ENCODE data around the gene ADAT3.

Gene ADAT3

DNA sequence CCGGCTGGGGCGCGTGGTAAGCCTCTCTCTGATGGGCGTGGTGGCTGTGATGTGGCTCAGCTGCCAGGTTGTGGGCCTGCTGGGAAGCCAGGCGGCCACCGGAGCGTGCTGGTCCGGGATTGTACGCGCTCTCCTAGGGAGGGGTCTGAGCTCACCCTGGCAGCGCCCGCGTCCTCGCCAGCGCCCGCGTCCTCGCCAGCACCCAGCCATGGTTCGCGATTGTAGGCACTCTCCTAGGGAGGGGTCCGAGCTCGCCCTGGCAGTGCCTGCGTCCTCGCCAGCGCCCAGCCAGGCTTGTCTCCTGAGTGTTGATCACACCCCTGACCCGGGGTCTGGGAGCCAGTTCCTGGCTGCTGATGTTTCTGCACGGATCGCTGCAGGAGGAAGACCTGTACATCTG is 13.8 kb downstream of the ADAT3 start:
- H3K4me3 ChIP-seq (ENCODE audit: control insufficient read depth, low read depth, low read length), result no peak overlapping the region
- DNase-seq (ENCODE audit: low read depth), result no peak
- TF ChIP-seq CTCF (conservative IDR thresholded peaks at IDR 0.05; ENCODE audit: control insufficient read depth, insufficient read depth, low read depth, low read length), result no peak

DNA sequence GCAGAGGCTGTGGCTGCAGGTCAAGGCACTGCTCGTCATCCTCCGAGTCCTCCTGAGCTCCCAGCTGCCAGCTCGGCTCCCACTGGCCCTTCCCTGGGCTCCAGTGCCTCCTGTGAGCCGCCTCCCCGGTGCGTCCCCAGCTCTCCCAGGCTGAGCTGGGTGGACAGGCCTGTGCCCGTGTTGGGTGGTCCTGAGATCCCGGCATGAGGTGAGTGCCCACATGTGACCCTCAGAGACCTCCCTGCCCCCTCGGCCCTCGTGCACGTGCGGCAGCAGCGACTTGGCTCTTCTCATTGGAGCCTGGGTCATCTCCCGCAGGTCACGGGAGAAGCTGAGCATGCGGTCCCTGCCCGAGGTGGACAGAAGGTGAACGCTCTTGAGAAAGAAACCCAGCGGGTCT is 15.4 kb downstream of the ADAT3 start:
- no peak overlapping the region for H3K4me3 ChIP-seq (ENCODE audit: control insufficient read depth, low read depth, low read length)
- no peak for DNase-seq (ENCODE audit: low read depth)
- no peak for TF ChIP-seq CTCF (conservative IDR thresholded peaks at IDR 0.05; ENCODE audit: control insufficient read depth, insufficient read depth, low read depth, low read length)

GRCh38 chr19:1921326-1921725 is 16.1 kb downstream of the ADAT3 start:
- no peak overlapping the region for H3K4me3 ChIP-seq (ENCODE audit: control insufficient read depth, low read depth, low read length)
- no peak for DNase-seq (ENCODE audit: low read depth)
- no peak for TF ChIP-seq CTCF (conservative IDR thresholded peaks at IDR 0.05; ENCODE audit: control insufficient read depth, insufficient read depth, low read depth, low read length)

GRCh38 chr19:1921825-1922224 is 16.6 kb downstream of the ADAT3 start:
- H3K4me3 ChIP-seq (ENCODE audit: control insufficient read depth, low read depth, low read length), result no peak overlapping the region
- no peak for TF ChIP-seq CTCF (conservative IDR thresholded peaks at IDR 0.05; ENCODE audit: control insufficient read depth, insufficient read depth, low read depth, low read length)
- no peak for DNase-seq (ENCODE audit: low read depth)

- no peak overlapping the region for H3K4me3 ChIP-seq (ENCODE audit: control insufficient read depth, low read depth, low read length)
- no peak for DNase-seq (ENCODE audit: low read depth)
- TF ChIP-seq CTCF (conservative IDR thresholded peaks at IDR 0.05; ENCODE audit: control insufficient read depth, insufficient read depth, low read depth, low read length), result no peak
Measured at GRCh38 chr19:1922803-1923202, 17.6 kb downstream of the ADAT3 start.

DNA sequence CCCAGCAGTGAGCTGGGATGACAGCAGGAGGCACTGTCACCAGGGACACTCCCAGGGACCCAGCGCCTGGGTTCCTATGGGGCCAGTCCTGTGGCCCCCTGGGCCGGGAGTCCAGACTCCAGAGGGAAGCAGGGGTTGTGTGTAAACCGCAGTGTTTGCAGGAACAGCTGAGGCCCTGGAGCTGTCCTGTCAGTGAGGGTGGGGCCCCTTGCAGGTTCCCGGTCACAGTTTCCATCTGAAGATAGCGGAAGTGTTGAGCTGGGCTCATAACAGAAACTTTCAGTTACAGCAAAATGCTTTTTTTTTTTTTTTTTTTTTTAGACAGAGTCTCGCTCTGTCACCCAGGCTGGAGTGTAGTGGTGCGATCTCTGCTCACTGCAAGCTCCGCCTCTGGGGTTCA is 18.1 kb downstream of the ADAT3 start:
- H3K4me3 ChIP-seq (ENCODE audit: control insufficient read depth, low read depth, low read length), result no peak overlapping the region
- TF ChIP-seq CTCF (conservative IDR thresholded peaks at IDR 0.05; ENCODE audit: control insufficient read depth, insufficient read depth, low read depth, low read length), result no peak
- DNase-seq (ENCODE audit: low read depth), result no peak

DNA sequence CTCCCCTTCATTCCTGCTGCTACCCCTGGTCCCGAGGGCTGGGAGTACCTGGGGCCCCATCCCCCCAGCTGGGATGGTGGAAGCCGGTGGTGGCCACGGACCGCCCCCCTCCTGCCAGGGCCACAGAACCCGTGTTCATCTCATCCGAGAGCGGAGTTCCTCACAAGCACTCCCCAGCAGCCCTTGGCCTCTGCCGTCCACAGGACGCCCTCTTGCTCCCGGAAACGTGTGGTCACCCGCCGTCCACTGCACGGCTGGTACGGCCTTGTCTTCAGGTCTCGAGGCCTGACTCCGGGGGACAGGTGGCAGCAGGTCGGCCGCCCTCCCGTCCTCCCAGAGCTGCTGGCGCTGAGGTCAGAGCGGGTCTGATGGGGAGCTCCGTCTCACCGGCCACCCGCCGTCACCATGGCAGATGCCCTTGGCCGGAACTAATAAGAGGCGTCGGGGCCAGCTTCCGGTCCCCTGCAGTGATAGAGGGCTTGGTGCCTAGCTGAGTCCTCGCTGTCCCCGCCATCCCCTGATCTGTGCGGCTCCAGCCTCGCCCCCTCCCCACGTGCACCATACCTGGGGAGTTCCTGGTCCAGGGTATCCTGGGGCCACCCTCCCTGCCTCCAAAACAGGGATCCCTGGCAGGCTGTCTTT is 19.2 kb downstream of the ADAT3 start:
- no peak overlapping the region for H3K4me3 ChIP-seq (ENCODE audit: control insufficient read depth, low read depth, low read length)
- no peak for TF ChIP-seq CTCF (conservative IDR thresholded peaks at IDR 0.05; ENCODE audit: control insufficient read depth, insufficient read depth, low read depth, low read length)
- no peak for DNase-seq (ENCODE audit: low read depth)

All from fibroblast of mammary gland (primary cell).